SK-N-SH treated with all-trans-retinoic acid at 6 μM for 48 hours (cell line): Measurements from ENCODE around the gene GBE1.

ENCODE experiments used
- ATAC-seq: fragments of 200-7000 bp; cut with Tn5 transposase; 3 replicates; pipeline ENCODE4 v1.9.1; 2020; ENCODE audit warnings: mild to moderate bottlenecking, moderate library complexity
- ARNTL ChIP-seq: fragments of 450-650 bp; formaldehyde crosslinking; IDR thresholded peaks from 2 replicates; pipeline ENCODE4 v1.5.0; 2020; ENCODE audit warnings: low read depth, mild to moderate bottlenecking, moderate library complexity, borderline replicate concordance
- BACH2 ChIP-seq: fragments of 250-450 bp; sonication (Bioruptor Pico); IDR thresholded peaks from 2 replicates; pipeline ENCODE4 v1.9.0; 2021; ENCODE audit warnings: mild to moderate bottlenecking, borderline replicate concordance
- CSDC2 ChIP-seq: fragments of 250-450 bp; sonication (Bioruptor Pico); IDR thresholded peaks from 2 replicates; pipeline ENCODE4 v1.5.0; 2020; ENCODE audit warnings: mild to moderate bottlenecking, moderate library complexity
- CSRNP3 ChIP-seq: fragments of 250-450 bp; sonication (Bioruptor Pico); IDR thresholded peaks from 2 replicates; pipeline ENCODE4 v1.5.1; 2021; ENCODE audit warnings: mild to moderate bottlenecking, moderate library complexity
- ESRRG ChIP-seq: fragments of 250-450 bp; sonication (Bioruptor Pico); IDR thresholded peaks from 2 replicates; pipeline ENCODE4 v1.6.1; 2021; ENCODE audit warnings: mild to moderate bottlenecking
- GLIS3 ChIP-seq: fragments of 250-450 bp; sonication (Bioruptor Pico); IDR thresholded peaks from 2 replicates; pipeline ENCODE4 v1.5.0; 2020; ENCODE audit warnings: mild to moderate bottlenecking, moderate library complexity
- ISL1 ChIP-seq: fragments of 250-450 bp; sonication (Bioruptor Pico); IDR thresholded peaks from 2 replicates; pipeline ENCODE4 v2.1.2; 2022; ENCODE audit warnings: mild to moderate bottlenecking, moderate library complexity
- OSR1 ChIP-seq: fragments of 250-450 bp; sonication (Bioruptor Pico); IDR thresholded peaks from 2 replicates; pipeline ENCODE4 v1.8.0; 2022; ENCODE audit warnings: moderate library complexity, mild to moderate bottlenecking, inconsistent platforms
- PPARA ChIP-seq: fragments of 250-450 bp; sonication (Bioruptor Pico); IDR thresholded peaks from 2 replicates; pipeline ENCODE4 v1.5.0; 2020; ENCODE audit warnings: mild to moderate bottlenecking, borderline replicate concordance
- RARB ChIP-seq: fragments of 250-450 bp; sonication (Bioruptor Pico); IDR thresholded peaks from 2 replicates; pipeline ENCODE4 v1.8.0; 2021; ENCODE audit warnings: mild to moderate bottlenecking, moderate library complexity
- SNAI2 ChIP-seq: fragments of 250-450 bp; sonication (Bioruptor Pico); IDR thresholded peaks from 2 replicates; pipeline ENCODE4 v1.5.0; 2020; ENCODE audit warnings: mild to moderate bottlenecking, moderate library complexity
- TCF4 ChIP-seq: fragments of 250-450 bp; sonication (Bioruptor Pico); IDR thresholded peaks from 2 replicates; pipeline ENCODE4 v1.8.0; 2021; ENCODE audit warnings: mild to moderate bottlenecking, moderate library complexity, borderline replicate concordance
- TOX ChIP-seq: fragments of 250-450 bp; sonication (Bioruptor Pico); IDR thresholded peaks from 2 replicates; pipeline ENCODE4 v1.8.0; 2021; ENCODE audit warnings: mild to moderate bottlenecking, moderate library complexity, borderline replicate concordance
- ZC3H10 ChIP-seq: fragments of 250-450 bp; sonication (Bioruptor Pico); IDR thresholded peaks from 2 replicates; pipeline ENCODE4 v1.5.1; 2021; ENCODE audit warnings: mild to moderate bottlenecking, moderate library complexity
- ZFP3 ChIP-seq: fragments of 250-450 bp; sonication (Bioruptor Pico); IDR thresholded peaks from 2 replicates; pipeline ENCODE4 v1.5.0; 2020; ENCODE audit warnings: mild to moderate bottlenecking, moderate library complexity
- ZFP30 ChIP-seq: fragments of 450-650 bp; formaldehyde crosslinking; IDR thresholded peaks from 2 replicates; pipeline ENCODE4 v1.5.0; 2022; ENCODE audit warnings: mild to moderate bottlenecking, moderate library complexity
- ZNF565 ChIP-seq: fragments of 450-650 bp; formaldehyde crosslinking; conservative IDR thresholded peaks from 2 replicates; pipeline ENCODE4 v1.5.0; 2020; ENCODE audit warnings: low read depth, mild to moderate bottlenecking, moderate library complexity
- ZNF70 ChIP-seq: fragments of 450-650 bp; formaldehyde crosslinking; IDR thresholded peaks from 2 replicates; pipeline ENCODE4 v1.5.0; 2020; ENCODE audit warnings: mild to moderate bottlenecking, moderate library complexity
- ZNF8 ChIP-seq: fragments of 450-650 bp; formaldehyde crosslinking; IDR thresholded peaks from 2 replicates; pipeline ENCODE4 v1.5.0; 2020; ENCODE audit warnings: mild to moderate bottlenecking, moderate library complexity
- TF ChIP-seq, protein P1 (sequence below): fragments of 250-450 bp; sonication (Bioruptor Pico); IDR thresholded peaks from 2 replicates; pipeline ENCODE4 v1.8.0; 2020; ENCODE audit warnings: mild to moderate bottlenecking, moderate library complexity, borderline replicate concordance
- TF ChIP-seq, protein P2 (sequence below): fragments of 250-450 bp; sonication (Bioruptor Pico); IDR thresholded peaks from 2 replicates; pipeline ENCODE4 v1.8.0; 2021; ENCODE audit warnings: low read depth, mild to moderate bottlenecking, moderate library complexity, borderline replicate concordance
- TF ChIP-seq, protein P3 (sequence below): fragments of 250-450 bp; sonication (Bioruptor Pico); IDR thresholded peaks from 2 replicates; pipeline ENCODE4 v1.5.1; 2020; ENCODE audit warnings: low read depth, mild to moderate bottlenecking, moderate library complexity
- TF ChIP-seq, protein P4 (sequence below): fragments of 250-450 bp; sonication (Bioruptor Pico); IDR thresholded peaks from 2 replicates; pipeline ENCODE4 v1.5.0; 2020; ENCODE audit warnings: mild to moderate bottlenecking, moderate library complexity

Gene GBE1

DNA sequence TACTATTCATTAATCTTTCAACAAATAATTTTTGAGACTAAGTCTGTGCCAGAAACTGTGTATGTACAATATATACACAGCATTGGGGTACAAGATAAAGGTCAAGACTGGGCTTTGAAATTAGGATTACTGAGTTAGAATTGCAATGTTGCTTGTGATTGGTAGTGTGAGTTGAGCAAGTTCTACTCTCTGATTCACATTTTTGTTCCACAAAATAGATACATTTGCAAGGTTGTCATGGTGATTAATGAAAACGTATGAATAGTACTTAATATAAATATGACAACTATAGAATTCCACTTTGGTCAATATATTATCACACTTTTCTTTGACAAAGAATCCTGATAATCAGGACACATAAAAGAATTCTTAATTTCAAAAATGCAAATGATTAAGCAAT is 314.6 kb downstream of the GBE1 start:
- TF ChIP-seq ZC3H10 (CRISPR knock-in tag) (no peak), ISL1 (CRISPR knock-in tag) (no peak), BACH2 (CRISPR knock-in tag) (no peak), TOX (no peak), TCF4 (CRISPR knock-in tag) (no peak), GLIS3 (CRISPR knock-in tag) (no peak), PPARA (no peak), ZNF8 (CRISPR knock-in tag) (no peak), ZFP30 (CRISPR knock-in tag) (no peak), ZNF565 (CRISPR knock-in tag) (no peak), CSDC2 (CRISPR knock-in tag) (no peak), CSRNP3 (CRISPR knock-in tag) (no peak), SNAI2 (CRISPR knock-in tag) (no peak), ZNF70 (no peak), ZFP3 (CRISPR knock-in tag) (no peak), ESRRG (CRISPR knock-in tag) (no peak)
- TF ChIP-seq, protein P1, sequence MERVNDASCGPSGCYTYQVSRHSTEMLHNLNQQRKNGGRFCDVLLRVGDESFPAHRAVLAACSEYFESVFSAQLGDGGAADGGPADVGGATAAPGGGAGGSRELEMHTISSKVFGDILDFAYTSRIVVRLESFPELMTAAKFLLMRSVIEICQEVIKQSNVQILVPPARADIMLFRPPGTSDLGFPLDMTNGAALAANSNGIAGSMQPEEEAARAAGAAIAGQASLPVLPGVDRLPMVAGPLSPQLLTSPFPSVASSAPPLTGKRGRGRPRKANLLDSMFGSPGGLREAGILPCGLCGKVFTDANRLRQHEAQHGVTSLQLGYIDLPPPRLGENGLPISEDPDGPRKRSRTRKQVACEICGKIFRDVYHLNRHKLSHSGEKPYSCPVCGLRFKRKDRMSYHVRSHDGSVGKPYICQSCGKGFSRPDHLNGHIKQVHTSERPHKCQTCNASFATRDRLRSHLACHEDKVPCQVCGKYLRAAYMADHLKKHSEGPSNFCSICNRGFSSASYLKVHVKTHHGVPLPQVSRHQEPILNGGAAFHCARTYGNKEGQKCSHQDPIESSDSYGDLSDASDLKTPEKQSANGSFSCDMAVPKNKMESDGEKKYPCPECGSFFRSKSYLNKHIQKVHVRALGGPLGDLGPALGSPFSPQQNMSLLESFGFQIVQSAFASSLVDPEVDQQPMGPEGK (CRISPR knock-in tag), result no peak
- no peak for ATAC-seq

GRCh38 chr3:81445712-81446111 is 315.7 kb downstream of the GBE1 start:
- TF ChIP-seq ESRRG (CRISPR knock-in tag), result no peak
- ATAC-seq, result no peak

DNA sequence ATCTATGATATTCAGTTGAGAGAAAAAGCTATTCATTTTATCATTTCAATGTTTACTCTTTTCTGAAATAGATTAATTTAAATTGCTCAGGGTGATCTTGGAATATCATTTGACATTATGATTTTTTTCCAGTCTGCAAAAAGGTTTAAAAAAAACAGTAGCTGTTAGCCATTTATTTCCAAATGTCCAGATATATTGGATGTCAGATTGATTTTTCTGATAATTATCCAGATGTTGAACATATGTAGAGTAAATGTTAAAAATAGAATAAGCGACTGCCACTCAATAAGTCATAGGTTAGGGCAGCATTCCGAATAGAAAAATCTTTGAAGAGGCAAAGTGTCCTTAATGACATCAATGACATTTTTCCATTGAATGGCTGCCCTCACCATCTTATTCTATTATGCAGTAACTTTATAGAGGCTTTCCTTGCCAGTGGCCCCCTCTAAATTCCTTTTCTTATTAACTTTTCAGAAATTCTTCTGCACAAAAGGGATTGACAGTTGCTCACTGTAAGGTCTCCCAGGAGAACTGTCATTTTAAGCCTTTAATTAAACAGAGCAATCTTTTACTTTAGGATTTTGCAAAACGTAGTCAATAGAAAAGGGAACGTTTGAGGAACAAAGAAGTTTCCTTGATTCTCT is 316.5 kb downstream of the GBE1 start:
- TF ChIP-seq ISL1 (CRISPR knock-in tag) (no peak), TCF4 (CRISPR knock-in tag) (peak; percentile 42; the same call in 1 of the 2 replicates)
- ATAC-seq, result no peak

DNA sequence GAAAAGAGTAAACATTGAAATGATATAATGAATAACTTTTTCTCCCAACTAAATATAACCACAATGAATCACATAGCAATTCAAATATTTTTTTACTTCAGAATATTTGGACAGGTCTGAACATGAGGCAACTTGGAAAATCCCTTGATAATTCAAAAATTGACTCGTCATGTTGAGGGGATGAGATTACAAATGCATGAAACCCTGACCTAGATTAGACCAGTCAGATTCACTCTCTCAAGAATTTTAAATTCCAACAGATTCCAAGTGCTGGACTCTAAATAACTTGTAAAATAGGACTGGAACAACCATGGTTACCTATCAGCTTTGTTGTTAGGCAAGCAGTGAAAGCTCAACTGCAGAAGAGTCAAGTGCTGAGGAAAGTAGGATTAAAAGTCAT is 317.5 kb downstream of the GBE1 start:
- TF ChIP-seq OSR1 (CRISPR knock-in tag) (no peak), RARB (CRISPR knock-in tag) (no peak), ZFP30 (CRISPR knock-in tag) (no peak), ESRRG (CRISPR knock-in tag) (no peak), ISL1 (CRISPR knock-in tag) (no peak), ZNF70 (no peak), ARNTL (CRISPR knock-in tag) (no peak), ZNF565 (CRISPR knock-in tag) (no peak)
- TF ChIP-seq, protein P2, sequence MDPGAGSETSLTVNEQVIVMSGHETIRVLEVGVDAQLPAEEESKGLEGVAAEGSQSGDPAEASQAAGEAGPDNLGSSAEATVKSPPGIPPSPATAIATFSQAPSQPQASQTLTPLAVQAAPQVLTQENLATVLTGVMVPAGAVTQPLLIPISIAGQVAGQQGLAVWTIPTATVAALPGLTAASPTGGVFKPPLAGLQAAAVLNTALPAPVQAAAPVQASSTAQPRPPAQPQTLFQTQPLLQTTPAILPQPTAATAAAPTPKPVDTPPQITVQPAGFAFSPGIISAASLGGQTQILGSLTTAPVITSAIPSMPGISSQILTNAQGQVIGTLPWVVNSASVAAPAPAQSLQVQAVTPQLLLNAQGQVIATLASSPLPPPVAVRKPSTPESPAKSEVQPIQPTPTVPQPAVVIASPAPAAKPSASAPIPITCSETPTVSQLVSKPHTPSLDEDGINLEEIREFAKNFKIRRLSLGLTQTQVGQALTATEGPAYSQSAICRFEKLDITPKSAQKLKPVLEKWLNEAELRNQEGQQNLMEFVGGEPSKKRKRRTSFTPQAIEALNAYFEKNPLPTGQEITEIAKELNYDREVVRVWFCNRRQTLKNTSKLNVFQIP, result no peak
- TF ChIP-seq, protein P3, sequence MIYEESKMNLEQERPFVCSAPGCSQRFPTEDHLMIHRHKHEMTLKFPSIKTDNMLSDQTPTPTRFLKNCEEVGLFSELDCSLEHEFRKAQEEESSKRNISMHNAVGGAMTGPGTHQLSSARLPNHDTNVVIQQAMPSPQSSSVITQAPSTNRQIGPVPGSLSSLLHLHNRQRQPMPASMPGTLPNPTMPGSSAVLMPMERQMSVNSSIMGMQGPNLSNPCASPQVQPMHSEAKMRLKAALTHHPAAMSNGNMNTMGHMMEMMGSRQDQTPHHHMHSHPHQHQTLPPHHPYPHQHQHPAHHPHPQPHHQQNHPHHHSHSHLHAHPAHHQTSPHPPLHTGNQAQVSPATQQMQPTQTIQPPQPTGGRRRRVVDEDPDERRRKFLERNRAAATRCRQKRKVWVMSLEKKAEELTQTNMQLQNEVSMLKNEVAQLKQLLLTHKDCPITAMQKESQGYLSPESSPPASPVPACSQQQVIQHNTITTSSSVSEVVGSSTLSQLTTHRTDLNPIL (CRISPR knock-in tag), result no peak
- ATAC-seq, result peak; percentile 41; the same call in 2 of the 3 replicates

DNA sequence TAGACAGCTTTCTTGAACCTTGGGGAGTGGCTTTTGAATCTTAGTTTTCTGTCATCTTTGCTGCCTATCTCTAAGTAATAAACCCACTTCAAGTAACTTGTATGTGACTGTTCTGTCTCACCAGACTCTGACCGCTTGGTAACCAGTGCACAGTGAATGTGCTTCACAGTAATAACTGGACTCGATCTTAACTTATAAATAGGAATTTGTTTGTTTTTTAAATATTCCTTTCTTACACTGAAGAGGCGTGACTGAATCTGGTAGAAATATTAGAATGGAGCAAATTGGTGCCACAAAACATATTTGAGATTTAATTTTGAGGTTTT is 318.0 kb downstream of the GBE1 start:
- ATAC-seq, result no peak
- TF ChIP-seq ZNF565 (CRISPR knock-in tag) (no peak), TCF4 (CRISPR knock-in tag) (no peak), PPARA (no peak), ZNF8 (CRISPR knock-in tag) (no peak), ESRRG (CRISPR knock-in tag) (no peak), ZNF70 (no peak)
- TF ChIP-seq, protein P4, sequence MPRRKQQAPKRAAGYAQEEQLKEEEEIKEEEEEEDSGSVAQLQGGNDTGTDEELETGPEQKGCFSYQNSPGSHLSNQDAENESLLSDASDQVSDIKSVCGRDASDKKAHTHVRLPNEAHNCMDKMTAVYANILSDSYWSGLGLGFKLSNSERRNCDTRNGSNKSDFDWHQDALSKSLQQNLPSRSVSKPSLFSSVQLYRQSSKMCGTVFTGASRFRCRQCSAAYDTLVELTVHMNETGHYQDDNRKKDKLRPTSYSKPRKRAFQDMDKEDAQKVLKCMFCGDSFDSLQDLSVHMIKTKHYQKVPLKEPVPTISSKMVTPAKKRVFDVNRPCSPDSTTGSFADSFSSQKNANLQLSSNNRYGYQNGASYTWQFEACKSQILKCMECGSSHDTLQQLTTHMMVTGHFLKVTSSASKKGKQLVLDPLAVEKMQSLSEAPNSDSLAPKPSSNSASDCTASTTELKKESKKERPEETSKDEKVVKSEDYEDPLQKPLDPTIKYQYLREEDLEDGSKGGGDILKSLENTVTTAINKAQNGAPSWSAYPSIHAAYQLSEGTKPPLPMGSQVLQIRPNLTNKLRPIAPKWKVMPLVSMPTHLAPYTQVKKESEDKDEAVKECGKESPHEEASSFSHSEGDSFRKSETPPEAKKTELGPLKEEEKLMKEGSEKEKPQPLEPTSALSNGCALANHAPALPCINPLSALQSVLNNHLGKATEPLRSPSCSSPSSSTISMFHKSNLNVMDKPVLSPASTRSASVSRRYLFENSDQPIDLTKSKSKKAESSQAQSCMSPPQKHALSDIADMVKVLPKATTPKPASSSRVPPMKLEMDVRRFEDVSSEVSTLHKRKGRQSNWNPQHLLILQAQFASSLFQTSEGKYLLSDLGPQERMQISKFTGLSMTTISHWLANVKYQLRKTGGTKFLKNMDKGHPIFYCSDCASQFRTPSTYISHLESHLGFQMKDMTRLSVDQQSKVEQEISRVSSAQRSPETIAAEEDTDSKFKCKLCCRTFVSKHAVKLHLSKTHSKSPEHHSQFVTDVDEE (CRISPR knock-in tag), result no peak
- TF ChIP-seq, protein P2, result no peak
